ENCODE results near the gene PDGFC. TPM values are rescaled to one million over a fixed set of nuclear protein-coding genes. Genes with fewer than 3 reads are reported as not detected.

PDGFC gene
- 2.1 to 4.0 TPM (median 3.1 TPM) in 5 replicates for total RNA-seq (2022; extraction: Qiagen RNA extraction)

GRCh38 chr4:156971676-156972378 is at the start of gene PDGFC:
TSS of gene PDGFC (minus strand) at chr4:156971799. CDS start at chr4:156970903, 896 bp downstream.

Other genes with a start within 250 kb of the PDGFC start
- 0.59 to 1.2 TPM (median 1.1 TPM) in 5 replicates for gene GLRB, start 104.4 kb upstream of the PDGFC start, total RNA-seq (2022; extraction: Qiagen RNA extraction)
- gene GRIA2, start 248.9 kb upstream of the PDGFC start, total RNA-seq (2022; extraction: Qiagen RNA extraction) = not detected in 5 replicates